Spleen (tissue), 11 donors: ENCODE results near the gene WDFY4. TPM values are rescaled to one million over a fixed set of nuclear protein-coding genes. Genes with fewer than 3 reads are reported as not detected.

Experiments
- DNase-seq: peaks from one replicate; pipeline ENCODE4 v3.0.0-alpha.2; 2020
- H3K27ac ChIP-seq, 8 donors: fragments of 200-600 bp; sonication (generic) in 7 of 8; 1 replicate in 4 of 8; 2 replicates in 4 of 8; pipeline versions ENCODE4 v1.5.0 to v1.8.0; 2016 to 2021; ENCODE audit warnings: inconsistent platforms in 4 of 8, mild to moderate bottlenecking in 4 of 8, moderate library complexity in 1 of 8
- H3K27me3 ChIP-seq, 7 donors: fragments of 200-600 bp; sonication (generic) in 6 of 7; replicated peaks in 1 of 7; 1 replicate in 4 of 7; 2 replicates in 3 of 7; pipeline versions ENCODE4 v1.5.0 to v1.8.0; 2016 to 2021; ENCODE audit warnings: inconsistent platforms in 3 of 7, mild to moderate bottlenecking in 1 of 7
- H3K36me3 ChIP-seq, 6 donors: fragments of 200-600 bp; sonication (generic) in 5 of 6; 1 replicate in 4 of 6; 2 replicates in 2 of 6; pipeline versions ENCODE4 v1.5.0 to v1.8.0; 2016 to 2021; ENCODE audit warnings: inconsistent platforms in 2 of 6
- H3K4me1 ChIP-seq, 6 donors: fragments of 200-600 bp; sonication (generic) in 5 of 6; 1 replicate in 3 of 6; 2 replicates in 3 of 6; pipeline versions ENCODE4 v1.5.0 to v1.8.0; 2016 to 2021; ENCODE audit warnings: inconsistent platforms in 3 of 6
- H3K4me3 ChIP-seq, 8 donors: fragments of 200-600 bp; sonication (generic) in 7 of 8; 1 replicate in 4 of 8; 2 replicates in 4 of 8; pipeline versions ENCODE4 v1.5.0 to v1.8.0; 2016 to 2021; ENCODE audit warnings: inconsistent platforms in 4 of 8, mild to moderate bottlenecking in 4 of 8, moderate library complexity in 2 of 8
- H3K9me3 ChIP-seq, 8 donors: fragments of 200-600 bp; sonication (generic) in 7 of 8; 1 replicate in 4 of 8; 2 replicates in 4 of 8; pipeline versions ENCODE4 v1.5.0 to v1.8.0; 2016 to 2021; ENCODE audit warnings: inconsistent platforms in 4 of 8
- POLR2A ChIP-seq, 3 donors: fragments of 450-650 bp; IDR thresholded peaks; one replicate each; pipeline ENCODE4 v1.5.1; 2017; ENCODE audit warnings: antibody characterized with exemption in 3 of 3, mild to moderate bottlenecking in 1 of 3
- POLR2AphosphoS5 ChIP-seq, 3 donors: sonication (generic); formaldehyde crosslinking; IDR thresholded peaks; one replicate each; pipeline ENCODE4 v1.5.1; 2017; ENCODE audit warnings: antibody characterized with exemption in 3 of 3
- WGBS, 5 donors: extraction: QIAGEN DNeasy Blood & Tissue Kit in 3 of 5; methylation state at CpG; one replicate each; pipeline versions ENCODE4 v1.1.5 to v1.1.7; 2013 to 2018; 5-methylcytosine and 5-hydroxymethylcytosine counted together
- intact Hi-C: fragments of 100-400 bp; cut with DNase I; formaldehyde crosslinking; loops from one replicate; pipeline ENCODE4 v1.15.0; 2023; ENCODE audit warnings: low total_unique reads
- polyA plus RNA-seq, 3 donors: library from polyadenylated mRNA; stranded (reverse); fragments of 200-250 nt; gene quantifications; one replicate each; pipeline ENCODE4 v1.2.1, GENCODE V29; 2013
- total RNA-seq, 7 donors: library from RNA; depleted of rRNA in 3 of 7; stranded (reverse); fragments of >200 nt in 3 of 7; fragmentation: NEBNext Ultra II Directional in 4 of 7; extraction: Animal tissue kit (Norgen Biotek cat#: 25700) in 4 of 7; gene quantifications; one replicate each; pipeline versions ENCODE4 v1.1.0 to v1.2.1, GENCODE V29; 2016 to 2021
- TF ChIP-seq, protein P1 (sequence below), 11 experiments: fragments of 200-600 bp in 7 of 11; fragments of 450-650 bp in 4 of 11; sonication (generic) in 4 of 11; IDR thresholded peaks in 8 of 11; conservative IDR thresholded peaks in 3 of 11; 1 replicate in 7 of 11; 2 replicates in 4 of 11; pipeline versions ENCODE4 v1.4.0 to v1.8.0; 2016 to 2021; ENCODE audit warnings: antibody characterized with exemption in 11 of 11, inconsistent platforms in 4 of 11, mild to moderate bottlenecking in 1 of 11
- donor health status: healthy with polysubstance abuse.
- donor health status: DM: no; HTN: no; CAD: no; lungs with moderate emphysema.
- donor health status: DM: no; HTN: no; CAD: no.
- donor health status: Bipolar disorder and iron deficiency.
- donor health status: healthy.
- donor health status: DM: no; HTN: no; CAD: no.
- donor health status: DM: yes; HTN: yes; CAD: no.

The WDFY4 gene
- total and polyA plus RNA-seq, 10 donors, result 31.7 to 120 (median 88.9) TPM

DNA sequence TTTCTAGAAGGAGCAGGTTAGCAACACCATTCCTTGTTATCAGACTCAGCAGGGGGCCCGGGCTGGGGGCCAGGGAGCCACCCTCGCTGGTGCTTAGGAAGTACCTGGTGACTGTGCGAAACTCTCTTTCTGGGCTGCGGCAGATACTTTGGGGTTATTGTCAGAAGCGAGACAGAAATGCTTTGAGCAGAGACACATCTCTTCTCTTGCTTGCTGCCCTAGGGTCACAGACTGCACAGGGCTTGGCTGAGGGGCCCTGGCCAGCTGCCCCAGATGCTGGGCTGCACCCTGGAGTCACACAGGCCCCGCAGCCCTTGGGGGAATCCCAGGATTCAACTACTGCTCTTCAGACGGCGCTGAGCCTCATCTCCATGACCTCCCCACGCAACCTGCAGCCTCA, 91.9 kb downstream of the WDFY4 start:
- TF ChIP-seq POLR2A (IDR thresholded peaks at IDR 0.05), result no peak
- TF ChIP-seq, protein P1, sequence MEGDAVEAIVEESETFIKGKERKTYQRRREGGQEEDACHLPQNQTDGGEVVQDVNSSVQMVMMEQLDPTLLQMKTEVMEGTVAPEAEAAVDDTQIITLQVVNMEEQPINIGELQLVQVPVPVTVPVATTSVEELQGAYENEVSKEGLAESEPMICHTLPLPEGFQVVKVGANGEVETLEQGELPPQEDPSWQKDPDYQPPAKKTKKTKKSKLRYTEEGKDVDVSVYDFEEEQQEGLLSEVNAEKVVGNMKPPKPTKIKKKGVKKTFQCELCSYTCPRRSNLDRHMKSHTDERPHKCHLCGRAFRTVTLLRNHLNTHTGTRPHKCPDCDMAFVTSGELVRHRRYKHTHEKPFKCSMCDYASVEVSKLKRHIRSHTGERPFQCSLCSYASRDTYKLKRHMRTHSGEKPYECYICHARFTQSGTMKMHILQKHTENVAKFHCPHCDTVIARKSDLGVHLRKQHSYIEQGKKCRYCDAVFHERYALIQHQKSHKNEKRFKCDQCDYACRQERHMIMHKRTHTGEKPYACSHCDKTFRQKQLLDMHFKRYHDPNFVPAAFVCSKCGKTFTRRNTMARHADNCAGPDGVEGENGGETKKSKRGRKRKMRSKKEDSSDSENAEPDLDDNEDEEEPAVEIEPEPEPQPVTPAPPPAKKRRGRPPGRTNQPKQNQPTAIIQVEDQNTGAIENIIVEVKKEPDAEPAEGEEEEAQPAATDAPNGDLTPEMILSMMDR (IDR thresholded peaks at IDR 0.05 in 8 of 11, conservative IDR thresholded peaks at IDR 0.05 in 3 of 11), result no peak
- no peak for TF ChIP-seq POLR2AphosphoS5 (IDR thresholded peaks at IDR 0.05)
- intact Hi-C loops, result no loop called here
- Histone ChIP-seq H3K4me1 (no peaks in the 10 kb centered on the region), H3K4me3 (no peak overlapping the region), H3K36me3 (peaks cover 0 to 91% (median 53%) of the 10 kb centered on the region in 6 donors), H3K9me3 (no peaks in the 10 kb centered on the region), H3K27me3 (no peaks in the 10 kb centered on the region), H3K27ac (no peak overlapping the region)
- 78 to 90% (median 81%) methylated on average over 9 of the region's 9 CpGs for WGBS, 5 donors
- no peak for DNase-seq

DNA sequence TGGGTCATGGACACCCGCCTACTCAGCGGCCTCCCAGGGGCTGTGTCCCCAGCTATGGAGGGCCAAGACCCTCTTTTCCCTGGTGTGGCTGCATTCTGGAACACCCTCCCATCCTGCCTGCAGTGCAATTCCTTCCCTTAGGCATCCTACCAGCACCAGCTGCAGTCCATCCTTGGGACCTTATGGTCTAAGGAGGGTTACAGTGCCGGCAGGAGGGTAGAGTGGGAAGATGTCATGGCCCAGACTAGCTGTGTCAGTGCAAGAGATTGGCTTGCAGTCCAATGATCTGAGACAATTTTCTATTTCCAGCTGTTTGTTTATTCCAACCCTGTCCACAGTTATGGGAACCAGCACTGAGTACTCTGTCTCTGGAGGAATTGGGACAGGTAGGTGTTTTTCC, 92.4 kb downstream of the WDFY4 start:
- H3K36me3 ChIP-seq, result peaks cover 0 to 90% (median 53%) of the 10 kb centered on the region in 6 donors
- H3K4me1 ChIP-seq, result no peaks in the 10 kb centered on the region
- H3K27me3 ChIP-seq, result no peaks in the 10 kb centered on the region
- no peak overlapping the region for H3K27ac ChIP-seq
- intact Hi-C loops, result no loop called here
- no peak for TF ChIP-seq POLR2A (IDR thresholded peaks at IDR 0.05)
- no peak for TF ChIP-seq POLR2AphosphoS5 (IDR thresholded peaks at IDR 0.05)
- TF ChIP-seq, protein P1 (IDR thresholded peaks at IDR 0.05 in 8 of 11, conservative IDR thresholded peaks at IDR 0.05 in 3 of 11), result no peak
- no peaks in the 10 kb centered on the region for H3K9me3 ChIP-seq
- no peak for DNase-seq
- no peak overlapping the region for H3K4me3 ChIP-seq
- WGBS, 5 donors, result 85 to 94% (median 90%) methylated on average over 3 of the region's 3 CpGs

DNA sequence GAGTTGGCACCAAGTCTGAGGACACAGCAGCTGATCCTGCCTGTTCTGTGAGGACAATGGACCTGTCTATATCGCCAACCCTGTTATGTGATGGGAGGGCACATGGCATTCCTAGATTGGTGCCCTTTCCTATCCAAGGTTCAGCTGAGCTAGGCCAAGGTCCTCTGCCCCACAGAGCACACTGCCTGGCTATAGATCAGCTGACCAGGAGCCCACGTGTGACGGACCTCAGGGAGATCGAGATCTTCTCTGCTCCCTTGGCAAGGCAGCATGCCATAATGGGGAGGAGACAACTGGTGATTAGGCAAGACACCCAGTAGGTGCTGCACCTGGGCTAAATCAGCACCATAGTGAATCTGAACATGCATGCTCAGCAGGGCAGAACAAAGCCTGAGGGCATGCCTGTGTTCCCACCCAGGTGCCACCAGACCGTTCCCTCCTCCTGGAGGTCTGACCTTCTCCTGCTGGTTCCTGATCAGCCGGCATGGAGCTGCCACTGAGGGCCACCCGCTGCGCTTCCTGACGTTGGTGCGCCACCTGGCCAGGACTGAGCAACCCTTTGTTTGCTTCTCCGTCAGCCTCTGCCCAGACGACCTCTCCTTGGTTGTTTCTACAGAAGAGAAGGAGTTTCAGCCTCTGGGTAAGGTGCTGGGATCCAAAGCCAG, 93.7 kb downstream of the WDFY4 start:
- intact Hi-C loops, result no loop called here
- Histone ChIP-seq H3K27ac (no peak overlapping the region), H3K4me1 (no peaks in the 10 kb centered on the region), H3K4me3 (no peak overlapping the region), H3K27me3 (no peaks in the 10 kb centered on the region), H3K36me3 (peaks cover 0 to 97% (median 53%) of the 10 kb centered on the region in 6 donors), H3K9me3 (no peaks in the 10 kb centered on the region)
- WGBS, 5 donors, result 81 to 97% (median 91%) methylated on average over 12 of the region's 12 CpGs
- no peak for DNase-seq
- no peak for TF ChIP-seq POLR2A (IDR thresholded peaks at IDR 0.05)
- TF ChIP-seq, protein P1 (IDR thresholded peaks at IDR 0.05 in 8 of 11, conservative IDR thresholded peaks at IDR 0.05 in 3 of 11), result no peak
- TF ChIP-seq POLR2AphosphoS5 (IDR thresholded peaks at IDR 0.05), result no peak

DNA sequence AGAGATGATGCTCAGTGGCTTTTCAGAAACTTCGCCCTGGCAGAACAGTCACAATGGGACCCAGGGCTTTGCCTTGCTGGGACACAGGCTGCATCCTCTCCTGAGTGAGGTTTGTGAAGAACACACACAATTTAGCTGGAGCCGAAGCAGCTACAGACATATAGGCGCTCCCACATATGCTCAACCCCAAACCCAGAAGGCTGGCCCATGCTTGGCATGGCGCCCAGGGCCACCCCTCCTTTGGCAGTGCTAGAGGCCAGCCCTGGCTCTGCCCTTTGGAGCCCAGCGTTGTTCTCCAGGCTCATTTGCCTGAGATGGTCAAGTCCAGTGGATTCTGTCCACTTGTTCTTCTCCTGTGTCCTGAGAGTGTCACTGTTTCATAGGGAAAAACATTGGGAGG, 94.4 kb downstream of the WDFY4 start:
- WGBS, 5 donors, result 87 to 93% (median 90%) methylated on average over 5 of the region's 5 CpGs
- Histone ChIP-seq H3K27me3 (no peaks in the 10 kb centered on the region), H3K4me3 (no peak overlapping the region), H3K9me3 (no peaks in the 10 kb centered on the region), H3K27ac (no peak overlapping the region), H3K4me1 (no peaks in the 10 kb centered on the region), H3K36me3 (peaks cover 0 to 91% (median 53%) of the 10 kb centered on the region in 6 donors)
- intact Hi-C loops, result no loop called here
- TF ChIP-seq, protein P1 (IDR thresholded peaks at IDR 0.05 in 8 of 11, conservative IDR thresholded peaks at IDR 0.05 in 3 of 11), result no peak
- TF ChIP-seq POLR2AphosphoS5 (IDR thresholded peaks at IDR 0.05), result no peak
- no peak for TF ChIP-seq POLR2A (IDR thresholded peaks at IDR 0.05)
- DNase-seq, result no peak
